Adrenal gland (tissue), 5 donors: ENCODE data around the gene ACAD11.
"Not testable (repeated sequence)": the region's sequence is repeated elsewhere in the genome, so short reads cannot be mapped to it uniquely, and the experiment has no call there.

ENCODE experiments used
- CTCF ChIP-seq, 6 experiments: fragments of 450-650 bp in 4 of 6; fragments of 200-600 bp in 2 of 6; sonication (generic) in 1 of 6; IDR thresholded peaks; 1 replicate in 5 of 6; 2 replicates in 1 of 6; pipeline versions ENCODE4 v1.5.1 to v1.8.0; 2016 to 2021; ENCODE audit warnings: antibody characterized with exemption in 6 of 6, mild to moderate bottlenecking in 2 of 6, moderate library complexity in 1 of 6
- POLR2A ChIP-seq, 2 donors: fragments of 450-650 bp; IDR thresholded peaks; one replicate each; pipeline ENCODE4 v1.6.1; 2017; ENCODE audit warnings: antibody characterized with exemption in 2 of 2, mild to moderate bottlenecking in 2 of 2, moderate library complexity in 1 of 2
- donor health status: DM: no; HTN: no; CAD: no.

- not testable (repeated sequence) for TF ChIP-seq POLR2A, CTCF (IDR thresholded peaks at IDR 0.05)
Observed at GRCh38 chr3:132615301-132615700, 44.3 kb downstream of the ACAD11 start.
